ENCODE data around the gene STC2.
A peak's percentile ranks its signal among the peaks of the same experiment; 100 is the strongest.

STC2 gene

DNA sequence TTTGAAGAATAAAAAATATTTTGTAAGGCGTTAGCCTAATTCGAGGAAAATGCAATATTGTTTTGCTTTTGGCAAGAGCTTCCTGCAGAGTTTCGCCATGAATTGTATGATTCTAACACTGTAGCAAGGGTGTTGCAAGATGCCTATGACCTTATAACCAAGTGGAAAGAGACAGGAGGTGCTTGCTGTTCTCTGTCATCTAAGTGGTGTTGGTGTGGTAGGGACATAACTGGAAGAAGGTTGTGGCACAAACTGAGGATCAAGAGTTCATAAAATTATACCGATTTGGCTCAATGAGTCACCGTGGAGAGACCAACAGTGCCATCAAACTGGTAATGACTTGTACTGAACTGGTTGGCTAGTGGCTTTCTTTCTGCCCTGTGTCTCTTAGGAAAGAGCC lies 6.3 kb downstream of the STC2 start:
- DNase-seq (ENCODE audit: extremely low read depth, low read depth) = no peak
- no peak for TF ChIP-seq CTCF (IDR thresholded peaks at IDR 0.05; ENCODE audit: low read depth, low read length)

DNA sequence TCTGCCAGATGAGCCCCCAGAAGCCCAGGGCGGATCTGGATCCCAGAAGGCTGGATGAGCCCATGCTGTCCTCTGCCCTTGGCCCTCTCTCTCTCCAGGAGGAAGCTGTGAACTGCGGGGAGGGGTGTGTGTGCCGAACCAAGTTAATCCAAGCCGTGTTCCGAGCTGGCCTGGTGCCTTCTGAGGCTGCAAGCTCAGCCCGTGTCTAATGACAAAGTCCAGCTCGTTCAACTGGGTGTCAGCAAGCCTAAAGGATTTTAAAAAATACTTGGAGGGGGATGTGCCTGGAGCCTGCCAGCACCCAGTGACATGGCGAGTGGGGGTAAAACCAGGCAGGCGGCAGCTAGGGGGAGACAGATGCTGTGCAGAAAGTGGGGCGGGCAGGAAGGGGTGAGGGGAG lies 8.0 kb downstream of the STC2 start:
- TF ChIP-seq CTCF (IDR thresholded peaks at IDR 0.05; ENCODE audit: low read depth, low read length) = peak; percentile 33

DNA sequence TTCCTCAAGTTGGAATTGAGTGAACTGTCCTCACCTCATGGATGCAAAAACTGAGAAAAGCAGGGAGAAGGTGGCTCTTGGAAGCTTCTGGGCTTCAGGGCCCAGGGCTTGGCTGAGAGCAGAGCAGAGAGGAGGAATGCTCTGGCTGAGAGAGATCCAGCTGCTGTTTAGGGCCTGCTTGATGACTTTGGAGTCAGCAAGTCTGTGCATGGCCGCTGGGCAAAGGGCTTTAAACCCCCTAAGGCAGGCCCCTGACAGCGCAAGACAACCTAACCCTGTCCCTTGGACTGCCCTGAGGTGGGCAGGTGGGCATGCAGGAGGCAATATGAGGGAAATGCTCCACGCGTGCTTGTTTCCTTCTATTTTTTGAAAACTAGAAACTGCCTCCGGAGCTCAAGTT lies 8.6 kb downstream of the STC2 start:
- no peak for TF ChIP-seq CTCF (IDR thresholded peaks at IDR 0.05; ENCODE audit: low read depth, low read length)
- DNase-seq (ENCODE audit: extremely low read depth, low read depth) = no peak

More for the DNA sequence above, 8.0 kb downstream of the STC2 start:
- DNase-seq (ENCODE audit: extremely low read depth, low read depth) = no peak

GRCh38 chr5:173318881-173319620 lies 9.2 kb downstream of the STC2 start:
- TF ChIP-seq CTCF (IDR thresholded peaks at IDR 0.05; ENCODE audit: low read depth, low read length) = no peak
- no peak for DNase-seq (ENCODE audit: extremely low read depth, low read depth)

- no peak for DNase-seq (ENCODE audit: extremely low read depth, low read depth)
- no peak for TF ChIP-seq CTCF (IDR thresholded peaks at IDR 0.05; ENCODE audit: low read depth, low read length)
Observed at GRCh38 chr5:173318330-173318729, 9.9 kb downstream of the STC2 start.

- no peak for TF ChIP-seq CTCF (IDR thresholded peaks at IDR 0.05; ENCODE audit: low read depth, low read length)
- DNase-seq (ENCODE audit: extremely low read depth, low read depth) = no peak
Observed at GRCh38 chr5:173317852-173318251, 10.4 kb downstream of the STC2 start.

DNA sequence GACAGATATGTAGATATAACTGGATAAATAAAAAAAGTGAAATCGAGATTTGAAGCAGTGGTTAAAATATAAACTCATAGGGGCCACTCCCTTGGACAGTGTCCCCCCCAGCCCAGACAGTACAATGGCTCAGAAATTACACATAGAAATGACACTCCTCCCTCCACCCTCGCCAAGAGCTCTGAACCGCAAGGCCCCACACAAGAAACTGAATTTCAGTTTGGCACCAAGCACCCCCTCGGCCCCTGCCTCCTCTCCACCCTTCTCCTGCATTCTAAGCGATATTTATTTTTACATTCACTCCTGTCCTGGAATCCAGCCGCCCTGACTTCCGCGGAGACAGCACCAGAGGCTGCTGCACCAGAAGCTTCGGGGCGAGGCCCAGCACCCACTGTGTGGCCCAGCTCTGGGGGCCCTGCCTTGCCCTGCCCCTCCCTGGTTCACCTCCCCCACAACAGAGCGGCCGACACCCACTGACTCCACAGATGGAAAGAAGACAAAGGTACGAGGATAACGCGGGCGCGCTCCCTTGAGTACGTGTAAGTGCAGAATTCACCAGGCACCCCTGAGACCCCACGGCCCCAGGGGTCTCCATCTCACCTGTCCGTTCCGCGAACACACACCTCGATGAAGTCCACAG lies 11.0 kb downstream of the STC2 start:
- no peak for TF ChIP-seq CTCF (IDR thresholded peaks at IDR 0.05; ENCODE audit: low read depth, low read length)
- DNase-seq (ENCODE audit: extremely low read depth, low read depth) = no peak

Data from AG09319 (cell line).